ENCODE data around the gene SUMO3.

Gene SUMO3

GRCh38 chr21:44773291-44773932 lies 44.5 kb downstream of the SUMO3 start:
- TF ChIP-seq CTCF (IDR thresholded peaks at IDR 0.05; ENCODE audit: low read depth, low read length, missing control alignments) = no peak
- H3K4me3 ChIP-seq (replicated peaks; ENCODE audit: low read depth, low read length) = no peak overlapping the region
- DNase-seq (ENCODE audit: extremely low read depth, low read depth) = no peak

GRCh38 chr21:44771896-44772525 lies 45.9 kb downstream of the SUMO3 start:
- DNase-seq (ENCODE audit: extremely low read depth, low read depth) = no peak
- no peak for TF ChIP-seq CTCF (IDR thresholded peaks at IDR 0.05; ENCODE audit: low read depth, low read length, missing control alignments)
- H3K4me3 ChIP-seq (replicated peaks; ENCODE audit: low read depth, low read length) = no peak overlapping the region

GRCh38 chr21:44767834-44768831 lies 49.7 kb downstream of the SUMO3 start:
- DNase-seq (ENCODE audit: extremely low read depth, low read depth) = no peak
- H3K4me3 ChIP-seq (replicated peaks; ENCODE audit: low read depth, low read length) = no peak overlapping the region
- no peak for TF ChIP-seq CTCF (IDR thresholded peaks at IDR 0.05; ENCODE audit: low read depth, low read length, missing control alignments)

- H3K4me3 ChIP-seq (replicated peaks; ENCODE audit: low read depth, low read length) = no peak overlapping the region
- no peak for DNase-seq (ENCODE audit: extremely low read depth, low read depth)
- TF ChIP-seq CTCF (IDR thresholded peaks at IDR 0.05; ENCODE audit: low read depth, low read length, missing control alignments) = no peak
Observed at GRCh38 chr21:44766818-44767354, 51.0 kb downstream of the SUMO3 start.

- TF ChIP-seq CTCF (IDR thresholded peaks at IDR 0.05; ENCODE audit: low read depth, low read length, missing control alignments) = no peak
- no peak overlapping the region for H3K4me3 ChIP-seq (replicated peaks; ENCODE audit: low read depth, low read length)
- DNase-seq (ENCODE audit: extremely low read depth, low read depth) = no peak
Observed at GRCh38 chr21:44766014-44766817, 51.6 kb downstream of the SUMO3 start.

Data from HFF-Myc (cell line).